ENCODE measurements around the gene FOXP1. TPM values are rescaled to one million over a fixed set of nuclear protein-coding genes. Genes with fewer than 3 reads are reported as not detected.
A peak's percentile ranks its signal among the peaks of the same experiment; 100 is the strongest.

The FOXP1 gene
- total RNA-seq (100 to 1,000 TPM; 420 to 443 TPM), polyA plus RNA-seq (100 to 1,000 TPM; 280 to 382 (median 361) TPM), total RNA-seq (228 to 326 (median 308) reads per million in 6 experiments)

GRCh38 chr3:71583566-71584393 lies at the start of gene FOXP1:
FOXP1 (minus strand) TSS chr3:71583728; CDS start chr3:71198381, 385,347 bp downstream.
- Mint-ChIP-seq H3K27ac (peak within 1 kb of the TSS; percentile 93 to 99 (median 96)), H3K27me3 (no peaks in the 10 kb centered on the region), H3K4me1 (peaks cover 11 to 52% (median 42%) of the 10 kb centered on the region in 4 donors), H3K4me3 (peak within 1 kb of the TSS; percentile 92 to 98 (median 96)), H3K36me3 (no peaks in the 10 kb centered on the region), H3K9me3 (no peaks in the 10 kb centered on the region)
- POLR2A ChIA-PET, result interaction anchor here (0.5 to 2.5 kb wide), 16 partner anchors 72 to 1031 kb away, joined by 3 to 13 read pairs (median 4); no protein-coding TSS in a partner anchor
- peak; percentile 36 to 53 for ATAC-seq
- DNase-seq, result peak; percentile 33 to 76 (median 67)

- no peak for DNase-seq
- Mint-ChIP-seq H3K27ac (no peak overlapping the region), H3K36me3 (peaks cover 0 to 13% (median 0%) of the 10 kb centered on the region in 3 donors), H3K9me3 (no peaks in the 10 kb centered on the region), H3K4me3 (no peak overlapping the region), H3K27me3 (no peaks in the 10 kb centered on the region), H3K4me1 (peaks cover 0 to 6% (median 0%) of the 10 kb centered on the region in 4 donors)
- POLR2A ChIA-PET, result no interaction called here
- ATAC-seq, result no peak
Measured at GRCh38 chr3:71629711-71630110, 46.2 kb upstream of the FOXP1 start.

- DNase-seq (no peak), ATAC-seq (no peak)
- peaks cover 0 to 13% (median 0%) of the 10 kb centered on the region in 3 donors for H3K36me3 Mint-ChIP-seq
- POLR2A ChIA-PET, result no interaction called here
- no peaks in the 10 kb centered on the region for H3K27me3 Mint-ChIP-seq
- H3K4me3 Mint-ChIP-seq, result no peak overlapping the region
- H3K27ac Mint-ChIP-seq, result no peak overlapping the region
- H3K9me3 Mint-ChIP-seq, result no peaks in the 10 kb centered on the region
- peaks cover 0 to 6% (median 0%) of the 10 kb centered on the region in 4 donors for H3K4me1 Mint-ChIP-seq
Measured at GRCh38 chr3:71629289-71629688, 45.8 kb upstream of the FOXP1 start.

GRCh38 chr3:71628522-71628921 lies 45.0 kb upstream of the FOXP1 start:
- no peak for ATAC-seq
- no peak for DNase-seq
- Mint-ChIP-seq H3K27me3 (no peaks in the 10 kb centered on the region), H3K4me3 (no peak overlapping the region), H3K27ac (no peak overlapping the region), H3K9me3 (no peaks in the 10 kb centered on the region), H3K36me3 (peaks cover 0 to 13% (median 0%) of the 10 kb centered on the region in 3 donors), H3K4me1 (peaks cover 0 to 6% (median 0%) of the 10 kb centered on the region in 4 donors)
- POLR2A ChIA-PET, result no interaction called here

GRCh38 chr3:71625676-71626075 lies 42.1 kb upstream of the FOXP1 start:
- no peaks in the 10 kb centered on the region for H3K27me3 Mint-ChIP-seq
- peaks cover 0 to 6% (median 0%) of the 10 kb centered on the region in 4 donors for H3K4me1 Mint-ChIP-seq
- no peak for DNase-seq
- POLR2A ChIA-PET, result no interaction called here
- no peak overlapping the region for H3K27ac Mint-ChIP-seq
- peaks cover 0 to 23% (median 6%) of the 10 kb centered on the region in 3 donors for H3K36me3 Mint-ChIP-seq
- no peaks in the 10 kb centered on the region for H3K9me3 Mint-ChIP-seq
- ATAC-seq, result no peak
- H3K4me3 Mint-ChIP-seq, result no peak overlapping the region

GRCh38 chr3:71621825-71622537 lies 38.5 kb upstream of the FOXP1 start:
- no peak overlapping the region for H3K27ac Mint-ChIP-seq
- peaks cover 0 to 6% (median under 1%) of the 10 kb centered on the region in 4 donors for H3K4me1 Mint-ChIP-seq
- H3K4me3 Mint-ChIP-seq, result no peak overlapping the region
- H3K9me3 Mint-ChIP-seq, result no peaks in the 10 kb centered on the region
- ATAC-seq, result no peak
- peaks cover 0 to 27% (median 7%) of the 10 kb centered on the region in 3 donors for H3K36me3 Mint-ChIP-seq
- DNase-seq, result no peak
- POLR2A ChIA-PET, result no interaction called here
- no peaks in the 10 kb centered on the region for H3K27me3 Mint-ChIP-seq

GRCh38 chr3:71618538-71618937 lies 35.0 kb upstream of the FOXP1 start:
- H3K27me3 Mint-ChIP-seq, result no peaks in the 10 kb centered on the region
- POLR2A ChIA-PET, result no interaction called here
- peaks cover 1 to 6% (median 3%) of the 10 kb centered on the region in 4 donors for H3K4me1 Mint-ChIP-seq
- H3K9me3 Mint-ChIP-seq, result no peaks in the 10 kb centered on the region
- H3K27ac Mint-ChIP-seq, result no peak overlapping the region
- DNase-seq (no peak), ATAC-seq (no peak)
- H3K36me3 Mint-ChIP-seq, result peaks cover 0 to 30% (median 7%) of the 10 kb centered on the region in 3 donors
- H3K4me3 Mint-ChIP-seq, result peak overlapping the region in 1 of 10 donors; percentile 34

- no peak for DNase-seq
- peaks cover 2 to 29% (median 14%) of the 10 kb centered on the region in 3 donors for H3K36me3 Mint-ChIP-seq
- peaks cover 1 to 6% (median 3%) of the 10 kb centered on the region in 4 donors for H3K4me1 Mint-ChIP-seq
- no peak overlapping the region for H3K27ac Mint-ChIP-seq
- no peak overlapping the region for H3K4me3 Mint-ChIP-seq
- H3K27me3 Mint-ChIP-seq, result no peaks in the 10 kb centered on the region
- no peak for ATAC-seq
- H3K9me3 Mint-ChIP-seq, result peaks cover 0 to 7% (median 2%) of the 10 kb centered on the region in 9 donors
- POLR2A ChIA-PET, result interaction anchor here (0.5 kb wide), 1 partner anchor 1731 kb away, joined by 4 read pairs; no protein-coding TSS in a partner anchor
Measured at GRCh38 chr3:71616571-71617021, 33.1 kb upstream of the FOXP1 start.

- H3K36me3 Mint-ChIP-seq, result peaks cover 2 to 24% (median 14%) of the 10 kb centered on the region in 3 donors
- no peak overlapping the region for H3K4me3 Mint-ChIP-seq
- ATAC-seq (no peak), DNase-seq (no peak)
- peaks cover 0 to 9% (median 2%) of the 10 kb centered on the region in 9 donors for H3K9me3 Mint-ChIP-seq
- POLR2A ChIA-PET, result no interaction called here
- no peak overlapping the region for H3K27ac Mint-ChIP-seq
- H3K27me3 Mint-ChIP-seq, result no peaks in the 10 kb centered on the region
- peaks cover 0 to 6% (median 3%) of the 10 kb centered on the region in 4 donors for H3K4me1 Mint-ChIP-seq
Measured at GRCh38 chr3:71614869-71615268, 31.3 kb upstream of the FOXP1 start.

GRCh38 chr3:71614426-71614825 lies 30.9 kb upstream of the FOXP1 start:
- Mint-ChIP-seq H3K27ac (no peak overlapping the region), H3K4me1 (peaks cover 0 to 6% (median 3%) of the 10 kb centered on the region in 4 donors), H3K9me3 (peaks cover 0 to 9% (median 2%) of the 10 kb centered on the region in 9 donors), H3K27me3 (no peaks in the 10 kb centered on the region), H3K36me3 (peaks cover 2 to 24% (median 14%) of the 10 kb centered on the region in 3 donors), H3K4me3 (no peak overlapping the region)
- ATAC-seq (no peak), DNase-seq (no peak)
- POLR2A ChIA-PET, result no interaction called here

GRCh38 chr3:71611099-71611498 lies 27.6 kb upstream of the FOXP1 start:
- Mint-ChIP-seq H3K9me3 (peaks cover 0 to 25% (median 16%) of the 10 kb centered on the region in 9 donors), H3K27ac (no peak overlapping the region), H3K27me3 (no peaks in the 10 kb centered on the region), H3K4me1 (no peaks in the 10 kb centered on the region), H3K4me3 (no peak overlapping the region), H3K36me3 (peaks cover 2 to 27% (median 23%) of the 10 kb centered on the region in 3 donors)
- ATAC-seq, result no peak
- DNase-seq, result no peak
- POLR2A ChIA-PET, result no interaction called here

GRCh38 chr3:71607364-71607763 lies 23.8 kb upstream of the FOXP1 start:
- Mint-ChIP-seq H3K27ac (no peak overlapping the region), H3K4me3 (no peak overlapping the region), H3K4me1 (no peaks in the 10 kb centered on the region), H3K27me3 (no peaks in the 10 kb centered on the region), H3K36me3 (peaks cover 3 to 27% (median 26%) of the 10 kb centered on the region in 3 donors), H3K9me3 (peaks cover 0 to 30% (median 16%) of the 10 kb centered on the region in 9 donors)
- POLR2A ChIA-PET, result no interaction called here
- ATAC-seq, result no peak
- DNase-seq, result no peak
